ENCODE data around the gene C1orf232.

The C1orf232 gene

DNA sequence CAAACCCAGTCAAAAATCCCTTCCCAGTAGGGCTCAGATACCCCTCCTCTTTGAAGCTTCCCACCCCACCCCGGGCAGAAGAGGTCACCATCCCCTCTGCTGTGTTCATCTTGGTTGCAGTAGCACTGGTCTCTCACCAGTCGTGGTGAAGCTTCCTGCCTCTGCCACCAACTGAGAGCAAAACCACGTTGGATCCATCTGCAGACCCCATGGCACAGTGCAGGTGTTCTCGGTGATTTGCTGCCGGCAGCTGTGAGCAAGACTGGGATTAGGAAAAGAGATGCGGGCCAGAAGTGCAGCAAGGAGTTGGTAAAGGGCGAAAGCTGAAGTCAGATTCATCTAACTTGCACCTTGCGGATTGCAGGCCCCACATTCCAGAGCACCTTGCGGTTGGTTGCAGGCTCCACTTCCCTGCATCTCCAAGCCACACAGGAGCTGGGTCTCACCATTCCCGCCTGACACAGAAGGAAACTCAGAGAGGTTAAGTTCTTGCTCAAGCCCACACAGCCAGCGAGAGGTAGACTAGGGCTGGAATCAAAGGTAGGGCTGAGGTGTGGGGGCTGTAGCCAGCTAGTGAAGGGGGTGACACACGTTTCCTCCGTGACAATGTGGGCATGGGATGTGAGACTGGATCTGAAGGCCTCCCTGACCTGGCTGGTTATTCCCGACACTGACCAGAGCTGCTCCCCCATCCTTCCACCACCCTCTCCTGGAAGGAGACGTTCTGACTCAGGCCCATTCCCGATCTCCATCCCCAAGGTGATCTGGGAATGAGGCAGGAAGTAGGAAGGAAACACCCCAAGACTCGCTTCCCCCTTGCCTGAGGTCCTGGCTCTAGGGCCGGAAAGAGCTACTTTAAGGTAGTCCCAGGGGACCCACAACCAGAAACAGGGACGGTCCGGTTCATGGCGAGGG is 13.1 kb downstream of the C1orf232 start:
- DNase-seq, result no peak

DNA sequence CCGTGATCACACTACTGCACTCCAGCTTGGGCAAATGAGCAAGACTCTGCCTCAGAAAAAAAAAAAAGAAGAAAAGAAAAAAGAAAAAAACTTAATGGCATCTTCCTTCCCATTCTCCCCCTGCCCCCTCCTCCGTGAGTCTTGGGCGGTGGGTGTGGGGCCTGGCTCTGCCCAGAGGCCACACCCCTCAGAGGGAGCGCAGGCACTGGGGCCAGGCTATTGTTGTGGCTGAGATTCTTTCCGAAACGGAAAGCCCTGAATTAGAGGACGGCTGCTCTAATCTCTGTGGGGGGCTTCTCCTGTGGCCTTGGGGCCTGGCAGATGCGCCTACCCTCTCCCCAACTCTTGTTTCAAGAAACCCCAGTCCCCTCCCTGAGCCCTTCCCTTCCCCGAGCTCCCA is 14.0 kb downstream of the C1orf232 start:
- no peak for DNase-seq

DNA sequence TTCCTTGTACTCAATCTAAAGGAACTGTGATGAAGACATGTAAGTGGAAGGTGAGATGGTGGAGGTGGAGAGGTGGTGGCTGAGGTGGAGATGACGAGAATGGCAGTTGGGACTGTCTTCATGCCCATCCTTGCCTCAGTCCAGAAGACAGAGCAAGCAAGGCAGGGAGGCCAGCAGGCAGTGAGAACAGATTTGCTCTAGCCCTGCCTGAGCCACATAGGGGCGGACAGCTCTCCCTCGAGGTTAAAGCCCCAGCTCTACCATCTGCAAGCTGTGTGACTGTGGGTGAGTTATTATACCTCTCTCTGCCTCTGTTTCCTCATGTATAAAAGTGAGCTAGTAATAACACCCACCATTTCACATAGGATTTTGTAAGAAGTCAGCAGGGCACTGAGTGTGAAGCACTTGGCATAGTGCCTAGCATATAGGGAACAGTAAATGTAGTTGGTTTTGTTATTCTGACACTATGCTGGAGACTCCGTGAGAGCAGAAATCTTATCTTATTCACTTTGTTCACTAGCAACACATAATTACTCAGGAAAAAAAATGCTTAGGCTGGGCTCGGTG is 14.7 kb downstream of the C1orf232 start:
- DNase-seq, result no peak

DNA sequence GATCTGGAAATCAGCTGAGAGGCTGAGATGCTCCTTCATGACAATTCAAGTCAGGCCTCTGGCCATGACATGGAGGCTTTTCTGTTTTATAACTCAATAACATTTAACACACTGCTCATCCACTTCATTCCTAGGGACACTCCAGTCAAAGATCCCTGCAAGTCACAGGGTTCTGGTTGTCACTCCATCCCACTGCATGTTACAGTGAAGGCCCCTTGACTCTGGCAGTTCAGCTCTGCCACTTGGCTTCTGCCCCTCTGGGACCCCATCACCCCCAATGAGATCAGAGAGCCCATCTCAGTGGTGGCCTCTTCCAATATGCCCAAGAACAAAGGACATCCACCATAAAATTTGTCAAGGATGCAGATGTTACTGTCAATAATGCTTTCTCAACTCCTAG is 19.9 kb downstream of the C1orf232 start:
- DNase-seq, result no peak

DNA sequence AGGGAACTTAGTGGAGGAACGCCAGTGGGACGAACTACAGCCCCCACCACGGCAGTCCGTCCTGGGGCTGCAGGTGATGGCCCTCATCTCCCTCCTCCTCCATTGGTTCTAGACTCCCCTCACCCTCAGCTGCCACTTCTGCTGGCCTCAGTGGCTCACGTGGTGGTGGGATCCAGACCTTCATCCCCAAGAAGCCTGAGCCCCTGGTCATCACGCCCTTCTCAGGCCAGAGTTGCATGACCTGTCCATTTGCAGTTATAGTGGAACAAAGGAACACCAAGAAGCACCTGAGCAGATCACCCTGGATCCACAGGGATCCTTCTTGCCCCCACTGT is 22.8 kb downstream of the C1orf232 start:
- DNase-seq, result no peak

DNA sequence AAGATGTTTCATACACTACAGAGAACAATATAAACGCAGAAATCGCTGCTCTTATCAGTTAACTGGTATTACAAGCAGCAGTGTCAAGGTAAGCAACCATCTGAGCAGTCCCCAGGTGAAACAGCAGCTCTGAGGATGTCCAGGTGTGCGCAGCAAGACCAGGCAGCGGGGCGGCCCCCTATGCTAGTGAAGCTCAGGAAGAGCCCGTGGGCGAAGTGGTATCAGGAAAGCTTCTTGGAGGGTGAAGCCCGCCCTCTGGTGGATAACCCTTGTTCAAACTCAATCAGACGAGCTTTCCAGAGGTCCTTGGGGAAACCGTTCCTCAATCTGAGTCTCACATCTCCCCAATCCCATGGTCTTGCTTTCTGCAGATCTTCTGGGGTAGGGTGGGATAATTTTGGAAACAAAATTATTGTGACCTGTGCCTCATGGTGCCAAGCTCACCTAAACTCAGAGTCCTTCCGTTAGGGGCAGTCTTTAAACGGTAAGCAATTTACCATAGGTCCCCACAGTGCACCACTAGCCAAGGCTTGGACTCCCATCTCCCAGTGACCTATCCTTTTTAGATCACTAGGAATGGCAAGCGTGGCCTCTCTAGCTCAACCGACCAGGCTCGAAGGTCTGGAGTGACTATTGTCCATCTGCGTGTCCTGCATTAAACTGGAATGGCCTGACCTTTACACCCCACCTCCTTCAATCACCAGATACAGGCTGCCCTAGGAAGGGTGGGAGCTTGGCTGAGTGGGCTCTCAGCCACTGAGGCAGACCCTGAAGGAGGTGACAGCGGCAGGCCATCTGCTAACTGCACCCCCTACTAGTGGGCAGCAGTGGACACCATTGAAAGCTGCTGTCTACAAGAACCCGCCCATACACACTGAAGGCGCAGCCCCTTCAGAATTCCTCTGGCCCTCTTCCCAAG is 23.5 kb downstream of the C1orf232 start:
- peak; percentile 90 for DNase-seq

DNA sequence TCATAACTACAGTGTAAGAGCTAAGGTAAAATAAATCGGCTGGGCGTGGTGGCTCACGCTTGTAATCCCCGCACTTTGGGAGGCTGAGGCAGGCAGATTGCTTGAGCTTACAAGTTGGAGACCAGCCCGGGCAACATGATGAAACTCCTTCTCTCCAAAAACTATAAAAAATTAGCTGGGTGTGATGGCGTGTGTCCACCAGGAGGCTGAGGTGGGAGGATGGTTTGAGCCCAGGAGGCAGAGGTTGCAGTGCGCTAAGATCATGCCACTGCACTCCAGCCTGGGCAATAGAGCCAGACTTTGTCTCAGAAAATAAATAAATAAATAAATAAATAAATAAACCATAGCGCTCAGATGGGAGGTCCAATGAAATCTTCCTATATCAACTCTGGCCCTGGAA is 26.6 kb downstream of the C1orf232 start:
- DNase-seq, result no peak

DNA sequence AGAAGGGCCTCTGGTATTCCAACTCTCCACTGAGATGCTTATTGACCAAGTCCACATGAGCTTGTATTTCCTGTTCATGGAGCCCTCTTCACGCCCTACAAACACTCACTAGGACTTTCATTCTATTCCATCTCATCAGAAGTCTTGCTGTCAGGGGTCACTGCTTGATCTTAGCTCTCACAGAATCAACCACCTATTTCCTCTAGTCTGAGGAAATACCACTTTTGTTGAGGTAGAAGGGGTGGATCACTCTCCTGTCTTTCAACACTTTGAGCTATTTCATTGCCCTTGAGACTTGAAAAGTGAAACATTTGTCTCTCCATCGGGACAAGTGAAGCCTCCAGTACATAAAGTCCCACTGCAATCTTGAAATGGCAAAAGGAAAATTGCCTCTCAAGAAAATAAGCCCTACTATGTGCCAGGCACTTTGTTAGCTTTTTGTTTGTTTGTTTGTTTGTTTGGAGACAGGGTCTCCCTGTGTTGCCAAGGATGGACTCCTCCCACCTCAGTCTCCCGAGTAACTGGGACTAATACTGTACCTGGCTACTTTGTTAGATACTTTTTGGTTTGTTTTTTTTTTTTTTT is 29.7 kb downstream of the C1orf232 start:
- DNase-seq, result no peak

DNA sequence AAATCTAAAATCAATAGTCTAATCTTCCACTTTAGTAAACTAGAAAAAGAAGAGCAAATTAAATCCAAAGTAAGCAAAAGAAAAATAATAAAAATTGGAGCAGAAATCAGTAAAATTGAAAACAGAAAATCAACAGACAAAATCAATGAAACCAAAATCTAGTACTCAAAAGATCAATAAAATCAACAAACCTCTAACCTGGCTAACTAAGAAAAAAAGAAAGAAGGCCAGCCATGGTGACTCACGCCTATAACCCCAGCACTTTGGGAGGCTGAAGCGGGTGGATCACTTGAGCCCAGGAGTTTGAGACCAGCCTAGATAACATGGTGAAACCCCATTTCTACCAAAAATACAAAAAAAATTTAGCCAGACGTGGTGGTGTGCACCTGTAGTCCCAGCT is 34.3 kb downstream of the C1orf232 start:
- no peak for DNase-seq

DNA sequence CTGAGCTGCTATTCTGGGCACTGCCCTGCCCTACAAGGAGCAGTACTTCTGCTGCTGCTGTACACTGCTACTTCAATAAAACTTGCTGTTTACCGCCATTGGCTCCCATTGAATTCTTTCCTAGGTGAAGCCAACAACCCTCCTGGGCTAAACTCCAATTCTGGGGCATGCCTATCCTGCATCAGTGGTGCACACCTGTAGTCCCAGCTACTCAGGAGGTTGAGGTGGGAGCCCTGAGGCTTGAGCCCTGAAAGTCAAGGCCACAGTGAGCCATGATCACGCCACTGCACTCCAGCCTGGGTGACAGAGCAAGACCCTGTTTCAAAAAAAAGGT is 36.0 kb downstream of the C1orf232 start:
- DNase-seq, result no peak

DNA sequence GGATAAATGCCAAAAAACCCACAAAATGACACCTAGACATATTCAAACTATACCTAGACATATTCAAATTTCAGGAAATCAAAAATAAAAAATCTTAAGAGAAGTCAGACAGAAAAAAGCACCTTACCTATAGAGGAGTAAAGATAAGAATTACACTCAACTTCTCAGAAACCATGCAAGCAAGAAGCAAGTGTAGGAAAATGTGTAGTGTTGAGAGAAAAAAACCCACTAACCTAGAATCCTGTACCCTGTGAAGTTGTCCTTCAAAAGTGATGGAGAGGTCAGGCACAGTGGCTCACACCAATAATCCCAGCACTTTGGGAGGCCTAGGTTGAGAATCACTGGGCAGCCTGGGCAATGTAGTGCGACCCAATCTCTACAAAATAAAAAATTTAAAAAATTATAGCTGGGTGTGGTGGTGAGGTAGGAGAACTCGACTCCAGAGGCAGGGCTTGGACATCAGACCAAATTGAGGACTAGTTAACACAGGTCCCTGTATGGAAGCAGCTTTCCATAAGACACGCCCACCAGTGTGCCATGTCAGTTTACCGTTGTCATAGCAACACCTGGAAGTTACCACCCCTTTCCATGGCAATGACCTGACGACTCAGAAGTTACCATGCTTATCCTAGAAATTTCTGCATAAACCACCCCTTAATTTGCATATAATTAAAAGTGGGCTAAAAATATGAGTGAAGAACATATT is 36.5 kb downstream of the C1orf232 start:
- no peak for DNase-seq

DNA sequence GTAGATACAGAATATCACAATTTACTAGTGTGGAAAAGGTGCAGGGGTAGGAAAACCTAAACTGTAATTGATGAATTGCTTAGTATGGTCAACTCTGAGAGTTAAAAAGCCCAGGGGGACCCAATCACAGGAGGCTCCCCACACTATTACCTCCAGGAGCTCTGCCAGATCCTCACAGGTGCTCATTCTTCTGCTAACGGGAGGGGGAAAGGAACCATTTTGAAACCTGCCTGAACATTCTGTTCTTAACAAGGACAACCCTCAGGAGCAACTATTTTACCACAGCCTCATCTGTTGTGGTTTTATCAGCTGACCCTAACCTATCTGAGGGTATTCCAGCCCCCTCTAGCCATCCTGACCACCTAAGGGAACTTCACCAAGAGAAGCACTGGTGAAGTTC is 38.1 kb downstream of the C1orf232 start:
- DNase-seq, result no peak

DNA sequence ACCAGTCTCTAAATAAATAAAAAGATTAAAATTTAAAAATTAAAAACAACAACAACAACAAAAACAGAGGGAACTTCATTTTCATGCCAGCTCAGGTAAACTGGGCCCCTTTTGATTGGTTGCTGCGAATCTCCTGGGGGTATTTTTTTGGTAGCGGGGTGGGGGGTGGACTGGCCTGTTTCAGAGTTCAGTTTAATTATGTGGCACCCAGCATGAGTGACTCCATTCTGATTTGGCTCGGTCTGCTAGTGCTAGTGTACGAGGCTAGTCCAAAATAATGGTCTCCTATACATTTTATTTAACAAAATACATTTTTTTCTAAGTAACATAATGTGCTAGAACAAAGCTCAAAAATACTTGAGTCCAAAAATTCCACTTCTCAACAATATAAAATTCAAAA is 39.0 kb downstream of the C1orf232 start:
- DNase-seq, result no peak

DNA sequence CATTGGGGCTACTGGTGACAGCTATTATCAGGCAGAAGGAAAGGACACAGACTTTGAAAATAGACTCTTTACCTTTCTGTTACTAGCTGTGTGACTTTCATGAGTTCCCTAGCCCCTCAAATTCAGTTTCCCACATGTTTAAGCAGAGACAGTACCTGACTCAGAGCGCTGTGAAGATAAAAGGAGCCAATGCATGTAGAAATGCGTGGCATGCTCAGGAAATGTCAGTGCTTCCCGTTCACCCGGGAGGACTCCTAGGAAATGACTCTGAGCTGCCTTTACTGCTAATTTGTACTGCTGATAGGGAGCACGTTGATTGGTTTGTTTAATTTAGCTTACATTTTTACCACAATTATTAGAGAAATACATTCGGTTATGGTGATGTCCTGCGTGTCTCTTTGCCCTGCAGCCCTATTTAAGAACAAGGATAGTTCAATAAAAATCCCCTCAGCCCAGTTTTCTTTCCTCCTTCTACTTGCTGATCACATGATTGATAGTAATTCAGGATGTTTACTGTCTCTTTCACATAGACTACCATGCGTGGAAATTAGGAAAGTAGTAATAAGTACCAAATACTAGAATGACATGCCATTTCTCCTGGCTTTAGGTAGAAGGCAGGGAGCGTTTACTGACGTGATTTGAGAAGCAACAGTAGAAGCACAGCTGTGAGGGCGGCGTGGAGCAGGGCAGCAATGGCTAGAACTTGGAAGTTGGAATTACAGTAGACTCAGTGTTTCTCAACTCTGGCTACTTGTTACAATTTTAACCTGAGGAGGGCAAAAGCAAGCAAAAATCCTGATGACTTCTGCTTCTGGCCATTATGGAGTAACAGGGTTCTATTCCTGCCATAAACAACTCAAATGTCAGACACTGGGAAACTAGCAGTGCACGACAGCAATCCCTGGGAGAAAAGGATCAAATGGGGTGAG is 41.3 kb downstream of the C1orf232 start:
- no peak for DNase-seq

DNA sequence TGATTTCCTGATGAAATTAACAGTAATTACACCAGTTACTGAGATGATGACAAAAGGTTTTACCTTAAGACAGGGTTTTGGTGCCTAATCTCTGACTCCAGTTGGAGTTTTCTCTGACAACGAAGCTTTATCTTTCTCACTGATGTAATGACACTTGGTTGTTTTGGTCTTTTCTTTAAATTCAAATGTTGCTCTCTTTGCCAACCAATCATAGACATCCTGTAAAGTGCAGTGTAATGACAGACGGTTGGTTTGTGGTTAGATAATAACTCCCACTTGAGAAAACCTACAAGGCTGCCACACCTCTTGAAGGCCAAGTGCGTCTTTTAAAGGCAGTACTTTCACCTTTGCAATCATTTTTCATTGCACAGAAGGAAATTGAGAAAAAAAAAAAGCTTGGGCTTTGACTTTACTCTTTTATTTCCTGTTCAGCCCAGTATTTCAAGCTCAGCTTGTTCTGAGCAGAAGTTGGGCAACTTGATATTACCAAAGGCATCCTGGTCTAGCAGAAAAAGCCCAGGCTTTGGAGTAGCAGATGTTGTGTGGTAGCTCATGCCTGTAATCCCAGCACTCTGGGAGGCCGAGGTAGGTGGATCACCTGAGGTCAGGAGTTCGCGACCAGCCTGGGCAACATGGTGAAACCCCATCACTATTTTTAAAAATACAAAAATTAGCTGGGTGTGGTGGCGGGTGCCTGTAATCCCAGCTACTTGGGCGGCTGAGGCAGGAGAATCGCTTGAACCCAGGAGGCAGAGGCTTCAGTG is 42.3 kb downstream of the C1orf232 start:
- DNase-seq, result no peak

DNA sequence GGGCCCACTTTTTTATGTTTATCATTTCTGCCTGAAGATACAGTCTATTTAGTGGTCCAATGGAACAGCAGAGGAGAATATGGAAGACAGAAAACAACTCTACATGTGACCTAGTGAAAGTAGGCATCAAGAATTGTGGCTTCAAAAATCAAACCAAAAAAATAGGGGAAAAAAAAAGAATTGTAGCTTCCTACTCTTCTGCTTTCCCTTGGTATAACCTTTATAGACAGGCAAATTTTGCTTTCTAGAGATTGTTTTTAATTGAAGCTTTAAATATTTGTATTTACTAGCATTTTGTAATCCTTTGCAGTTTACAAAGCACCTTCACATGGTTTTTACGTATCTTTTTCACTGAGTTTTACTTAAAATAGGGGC is 42.8 kb downstream of the C1orf232 start:
- DNase-seq, result no peak

DNA sequence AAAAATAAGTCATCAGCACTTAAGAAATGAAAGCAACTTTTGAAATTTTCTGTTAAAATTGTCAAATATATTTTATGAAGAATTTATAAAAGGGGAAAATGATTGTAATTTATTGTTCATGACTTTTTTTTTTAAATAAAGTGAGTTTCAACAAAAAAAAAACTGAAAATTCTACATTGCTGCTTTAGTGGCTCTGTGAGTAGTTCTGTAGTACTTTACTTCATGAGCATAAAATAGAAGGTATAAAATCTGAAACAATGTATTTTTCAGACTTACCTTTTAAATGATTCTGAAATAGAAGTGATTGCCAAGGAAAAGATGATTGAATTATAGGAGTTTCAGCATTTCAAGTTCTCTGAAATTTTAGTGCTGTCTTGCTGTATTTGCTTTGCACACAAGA is 43.4 kb downstream of the C1orf232 start:
- DNase-seq, result no peak

DNA sequence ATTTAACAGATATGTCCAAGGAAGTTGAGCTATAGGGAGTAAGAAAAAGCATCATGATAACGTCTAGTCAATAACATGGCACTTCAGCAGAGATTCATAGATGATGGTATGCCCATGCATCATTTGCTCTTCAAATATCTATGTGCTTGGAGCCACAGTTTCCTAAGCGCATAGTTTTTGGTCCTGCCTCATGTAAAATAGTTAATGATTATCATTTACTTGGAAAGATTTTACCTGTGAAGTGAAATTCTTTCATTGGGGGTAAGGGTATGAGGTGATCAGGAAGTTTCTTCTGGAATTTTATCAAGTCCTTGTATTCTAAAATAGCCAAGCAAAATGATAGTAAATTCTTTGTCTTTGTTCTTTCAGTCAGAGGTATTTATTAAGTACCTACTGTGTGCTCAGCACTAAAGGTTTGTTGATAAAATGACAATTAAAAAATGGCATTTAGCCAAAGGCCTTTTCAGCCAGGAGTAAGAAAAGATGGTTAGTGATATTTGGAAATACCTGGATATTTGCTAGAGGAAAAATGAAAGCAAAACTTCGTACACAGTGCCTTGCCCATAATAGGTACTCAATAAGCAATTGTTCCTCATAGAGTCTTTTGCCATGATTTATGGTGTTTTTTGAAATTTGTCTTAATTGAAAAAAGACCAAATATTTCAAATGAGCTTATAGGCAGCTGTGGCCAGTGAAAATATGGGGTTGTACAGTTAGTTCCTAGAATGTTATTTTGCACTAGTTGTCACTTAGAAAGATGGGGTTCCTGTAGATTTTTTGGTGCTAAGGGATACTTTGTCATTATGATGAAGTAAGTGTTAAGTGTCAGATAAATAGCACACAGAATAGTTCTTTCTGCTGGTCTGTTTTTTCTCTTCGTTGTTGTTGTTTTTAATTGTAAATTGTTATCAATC is 44.1 kb downstream of the C1orf232 start:
- DNase-seq, result no peak

Data from NCI-H345 (cell line).